Skeletal muscle tissue (tissue), 4 donors: ENCODE data around the gene SLC16A5. TPM values are rescaled to one million over a fixed set of nuclear protein-coding genes. Genes with fewer than 3 reads are reported as not detected.

Experiments
- H3K27ac ChIP-seq: one replicate; pipeline ENCODE4 v1.7.0; 2013; ENCODE audit warnings: mild to moderate bottlenecking, low read depth, low read length, inconsistent platforms
- H3K27me3 ChIP-seq, 3 donors: one replicate each; pipeline ENCODE4 v1.7.0; 2013; ENCODE audit warnings: low read length in 3 of 3; ENCODE audit not compliant: control insufficient read depth in 3 of 3, insufficient read depth in 3 of 3
- H3K36me3 ChIP-seq, 3 donors: one replicate each; pipeline ENCODE4 v1.7.0; 2013; ENCODE audit warnings: low read length in 3 of 3; ENCODE audit not compliant: control insufficient read depth in 3 of 3, insufficient read depth in 3 of 3
- H3K4me1 ChIP-seq, 3 donors: one replicate each; pipeline ENCODE4 v1.7.0; 2013; ENCODE audit warnings: low read length in 3 of 3, mild to moderate bottlenecking in 3 of 3; ENCODE audit not compliant: control insufficient read depth in 3 of 3, insufficient read depth in 3 of 3
- H3K4me3 ChIP-seq, 3 donors: one replicate each; pipeline ENCODE4 v1.7.0; 2013; ENCODE audit warnings: low read length in 3 of 3
- H3K9ac ChIP-seq, 3 donors: one replicate each; pipeline ENCODE4 v1.7.0; 2013; ENCODE audit warnings: low read length in 3 of 3, mild to moderate bottlenecking in 3 of 3, moderate library complexity in 2 of 3, low read depth in 1 of 3
- H3K9me3 ChIP-seq, 3 donors: one replicate each; pipeline ENCODE4 v1.7.0; 2013; ENCODE audit warnings: low read length in 3 of 3; ENCODE audit not compliant: control insufficient read depth in 3 of 3
- total RNA-seq: library from RNA; depleted of rRNA; stranded (reverse); fragments of >200 nt; gene quantifications from one replicate; pipeline ENCODE4 v1.2.3, GENCODE V29; 2014
- donor health status: Osteomylitis.

The SLC16A5 gene
- total RNA-seq, 1 donor from 2014 or later: 4.2 TPM

GRCh38 chr17:75082683-75083082 lies 5.1 kb upstream of the SLC16A5 start:
- Histone ChIP-seq H3K9me3 (no peaks in the 10 kb centered on the region), H3K27me3 (no peaks in the 10 kb centered on the region), H3K27ac (no peak overlapping the region), H3K4me3 (no peak overlapping the region), H3K36me3 (no peaks in the 10 kb centered on the region), H3K9ac (no peak overlapping the region), H3K4me1 (peaks cover 17 to 25% (median 21%) of the 10 kb centered on the region in 3 donors)

GRCh38 chr17:75084039-75084660 lies 3.6 kb upstream of the SLC16A5 start:
- Histone ChIP-seq H3K4me1 (peaks cover 21 to 25% (median 21%) of the 10 kb centered on the region in 3 donors), H3K9me3 (no peaks in the 10 kb centered on the region), H3K27ac (no peak overlapping the region), H3K36me3 (no peaks in the 10 kb centered on the region), H3K9ac (no peak overlapping the region), H3K4me3 (no peak overlapping the region), H3K27me3 (no peaks in the 10 kb centered on the region)

GRCh38 chr17:75086496-75087181 lies 1.1 kb upstream of the SLC16A5 start:
- Histone ChIP-seq H3K36me3 (no peaks in the 10 kb centered on the region), H3K27me3 (no peaks in the 10 kb centered on the region), H3K4me1 (peaks cover 29 to 37% (median 32%) of the 10 kb centered on the region in 3 donors), H3K9me3 (no peaks in the 10 kb centered on the region), H3K4me3 (no peak overlapping the region), H3K9ac (no peak overlapping the region), H3K27ac (no peak overlapping the region)

- Histone ChIP-seq H3K9ac (peak overlapping the region; percentile 79 to 81 (median 81)), H3K4me1 (peaks cover 33 to 42% (median 34%) of the 10 kb centered on the region in 3 donors), H3K9me3 (no peaks in the 10 kb centered on the region)
Measured at GRCh38 chr17:75087182-75087557, 584 bp upstream of the SLC16A5 start.

GRCh38 chr17:75088465-75089417 lies 987 bp downstream of the SLC16A5 start:
- peaks cover 33 to 51% (median 39%) of the 10 kb centered on the region in 3 donors for H3K4me1 ChIP-seq
- H3K36me3 ChIP-seq: no peaks in the 10 kb centered on the region
- H3K27ac ChIP-seq: peak overlapping the region; percentile 83
- no peaks in the 10 kb centered on the region for H3K27me3 ChIP-seq
- H3K4me3 ChIP-seq: peak overlapping the region; percentile 73 to 78 (median 77)
- peak overlapping the region; percentile 81 to 87 (median 81) for H3K9ac ChIP-seq
- H3K9me3 ChIP-seq: no peaks in the 10 kb centered on the region

More at GRCh38 chr17:75087182-75087557, 584 bp upstream of the SLC16A5 start:
- no peaks in the 10 kb centered on the region for H3K36me3 ChIP-seq
- no peaks in the 10 kb centered on the region for H3K27me3 ChIP-seq
- H3K27ac ChIP-seq: peak overlapping the region; percentile 83
- H3K4me3 ChIP-seq: peak overlapping the region; percentile 73 to 77 (median 75)

- H3K36me3 ChIP-seq: peaks cover 0 to 2% (median 0%) of the 10 kb centered on the region in 3 donors
- H3K4me1 ChIP-seq: peaks cover 36 to 55% (median 39%) of the 10 kb centered on the region in 3 donors
- H3K27me3 ChIP-seq: no peaks in the 10 kb centered on the region
- H3K9ac ChIP-seq: peak overlapping the region; percentile 46 to 70 (median 65)
- H3K9me3 ChIP-seq: no peaks in the 10 kb centered on the region
- H3K27ac ChIP-seq: no peak overlapping the region
- H3K4me3 ChIP-seq: peak overlapping the region; percentile 23 to 60 (median 41)
Measured at GRCh38 chr17:75090871-75091854, 3.4 kb downstream of the SLC16A5 start.

GRCh38 chr17:75091855-75092327 lies 4.1 kb downstream of the SLC16A5 start:
- Histone ChIP-seq H3K9ac (peak overlapping the region in 1 of 3 donors; percentile 54), H3K27me3 (no peaks in the 10 kb centered on the region), H3K27ac (no peak overlapping the region), H3K4me1 (peaks cover 38 to 55% (median 39%) of the 10 kb centered on the region in 3 donors), H3K4me3 (peak overlapping the region in 1 of 3 donors; percentile 60), H3K9me3 (no peaks in the 10 kb centered on the region), H3K36me3 (peaks cover 0 to 2% (median 0%) of the 10 kb centered on the region in 3 donors)

- Histone ChIP-seq H3K9ac (no peak overlapping the region), H3K4me1 (peaks cover 25 to 40% (median 27%) of the 10 kb centered on the region in 3 donors), H3K27me3 (no peaks in the 10 kb centered on the region), H3K4me3 (no peak overlapping the region), H3K36me3 (peaks cover 0 to 9% (median under 1%) of the 10 kb centered on the region in 3 donors), H3K9me3 (no peaks in the 10 kb centered on the region), H3K27ac (no peak overlapping the region)
Measured at GRCh38 chr17:75093548-75094158, 5.9 kb downstream of the SLC16A5 start.
